ENCODE results near the gene ADAMTS2.
"Not testable (repeated sequence)": the region's sequence is repeated elsewhere in the genome, so short reads cannot be mapped to it uniquely, and the experiment has no call there.

Gene ADAMTS2

GRCh38 chr5:179325296-179326031 lies 19.8 kb downstream of the ADAMTS2 start:
- no peak for DNase-seq (ENCODE audit: low spot score)

GRCh38 chr5:179324760-179325295 lies 20.4 kb downstream of the ADAMTS2 start:
- DNase-seq (ENCODE audit: low spot score) = no peak

- not testable (repeated sequence) for DNase-seq (ENCODE audit: low spot score)
Measured at GRCh38 chr5:179324316-179324715, 20.9 kb downstream of the ADAMTS2 start.

- no peak for DNase-seq (ENCODE audit: low spot score)
Measured at GRCh38 chr5:179323026-179323870, 22.0 kb downstream of the ADAMTS2 start.

- no peak for DNase-seq (ENCODE audit: low spot score)
Measured at GRCh38 chr5:179322071-179323025, 22.9 kb downstream of the ADAMTS2 start.

- DNase-seq (ENCODE audit: low spot score) = no peak
Measured at GRCh38 chr5:179321206-179321987, 23.9 kb downstream of the ADAMTS2 start.

- no peak for DNase-seq (ENCODE audit: low spot score)
Measured at GRCh38 chr5:179319741-179320281, 25.4 kb downstream of the ADAMTS2 start.

GRCh38 chr5:179319123-179319522 lies 26.1 kb downstream of the ADAMTS2 start:
- no peak for DNase-seq (ENCODE audit: low spot score)

GRCh38 chr5:179318221-179318955 lies 26.9 kb downstream of the ADAMTS2 start:
- no peak for DNase-seq (ENCODE audit: low spot score)

- no peak for DNase-seq (ENCODE audit: low spot score)
Measured at GRCh38 chr5:179317411-179318220, 27.6 kb downstream of the ADAMTS2 start.

- DNase-seq (ENCODE audit: low spot score) = no peak
Measured at GRCh38 chr5:179316982-179317381, 28.3 kb downstream of the ADAMTS2 start.

GRCh38 chr5:179316111-179316551 lies 29.1 kb downstream of the ADAMTS2 start:
- DNase-seq (ENCODE audit: low spot score) = no peak

GRCh38 chr5:179315356-179315890 lies 29.8 kb downstream of the ADAMTS2 start:
- DNase-seq (ENCODE audit: low spot score) = no peak

GRCh38 chr5:179314606-179315355 lies 30.5 kb downstream of the ADAMTS2 start:
- DNase-seq (ENCODE audit: low spot score) = no peak

- DNase-seq (ENCODE audit: low spot score) = peak; percentile 39
Measured at GRCh38 chr5:179313849-179314521, 31.3 kb downstream of the ADAMTS2 start.

- no peak for DNase-seq (ENCODE audit: low spot score)
Measured at GRCh38 chr5:179312557-179313235, 32.6 kb downstream of the ADAMTS2 start.

- no peak for DNase-seq (ENCODE audit: low spot score)
Measured at GRCh38 chr5:179311581-179311980, 33.7 kb downstream of the ADAMTS2 start.
